ENCODE measurements around the gene CDC42BPB. TPM values are rescaled to one million over a fixed set of nuclear protein-coding genes. Genes with fewer than 3 reads are reported as not detected.

The CDC42BPB gene
- total RNA-seq, 1 experiment from 2014 or later, result 96.9 TPM

- TF ChIP-seq ESRRA (CRISPR knock-in tag; IDR thresholded peaks at IDR 0.05; ENCODE audit: borderline replicate concordance) (no peak), ZNF512 (CRISPR knock-in tag; IDR thresholded peaks at IDR 0.05; ENCODE audit: borderline replicate concordance) (no peak), NR3C1 (CRISPR knock-in tag; conservative IDR thresholded peaks at IDR 0.05; ENCODE audit: low read depth) (no peak), IRF2 (CRISPR knock-in tag; IDR thresholded peaks at IDR 0.05; ENCODE audit: borderline replicate concordance, low read depth) (no peak), TEAD1 (CRISPR knock-in tag; IDR thresholded peaks at IDR 0.05) (no peak), JAZF1 (CRISPR knock-in tag; IDR thresholded peaks at IDR 0.05) (no peak), ZNF219 (CRISPR knock-in tag; IDR thresholded peaks at IDR 0.05; ENCODE audit: borderline replicate concordance) (no peak), AFF4 (CRISPR knock-in tag; IDR thresholded peaks at IDR 0.05; ENCODE audit: borderline replicate concordance) (no peak), CBFB (CRISPR knock-in tag; IDR thresholded peaks at IDR 0.05; ENCODE audit: low read depth) (no peak), JUN (CRISPR knock-in tag; IDR thresholded peaks at IDR 0.05) (no peak), GABPB1 (CRISPR knock-in tag; IDR thresholded peaks at IDR 0.05) (no peak), MYBL2 (CRISPR knock-in tag; IDR thresholded peaks at IDR 0.05) (no peak), ZNF425 (CRISPR knock-in tag; conservative IDR thresholded peaks at IDR 0.05) (no peak), USF2 (CRISPR knock-in tag; IDR thresholded peaks at IDR 0.05) (no peak), ZNF263 (CRISPR knock-in tag; IDR thresholded peaks at IDR 0.05; ENCODE audit: low read depth) (no peak)
- Mint-ChIP-seq H3K4me1 (no peaks in the 10 kb centered on the region), H3K27me3 (ENCODE audit: low read depth) (no peaks in the 10 kb centered on the region), H3K4me3 (no peak overlapping the region), H3K9me3 (no peaks in the 10 kb centered on the region), H3K36me3 (peaks cover 33% of the 10 kb centered on the region), H3K27ac (no peak overlapping the region)
- POLR2A ChIA-PET, result no interaction called here
- CTCF ChIA-PET, result interaction anchor here (0.6 to 1.9 kb wide), 4 partner anchors 7 to 82 kb away, joined by 3 to 5 read pairs (median 3); partner anchors contain the start of gene LBHD2
- no peak for ATAC-seq
- no peak for DNase-seq (ENCODE audit: low spot score)
These were observed 55.5 kb downstream of the CDC42BPB start for GRCh38 chr14:103001651-103002396.

- ATAC-seq, result no peak
- CTCF ChIA-PET, result interaction anchor here (1.2 to 1.9 kb wide), 2 partner anchors 14 to 74 kb away, joined by 3 to 5 read pairs; no protein-coding TSS in a partner anchor
- H3K4me3 Mint-ChIP-seq, result no peak overlapping the region
- H3K27me3 Mint-ChIP-seq (ENCODE audit: low read depth), result no peaks in the 10 kb centered on the region
- DNase-seq (ENCODE audit: low spot score), result no peak
- no peak overlapping the region for H3K27ac Mint-ChIP-seq
- POLR2A ChIA-PET, result no interaction called here
- no peaks in the 10 kb centered on the region for H3K4me1 Mint-ChIP-seq
- H3K36me3 Mint-ChIP-seq, result peaks cover 34% of the 10 kb centered on the region
- H3K9me3 Mint-ChIP-seq, result no peaks in the 10 kb centered on the region
- TF ChIP-seq GTF2I (CRISPR knock-in tag; conservative IDR thresholded peaks at IDR 0.05) (no peak), TEAD4 (CRISPR knock-in tag; IDR thresholded peaks at IDR 0.05) (no peak), FOXK1 (CRISPR knock-in tag; IDR thresholded peaks at IDR 0.05) (no peak), E2F4 (CRISPR knock-in tag; IDR thresholded peaks at IDR 0.05; ENCODE audit: borderline replicate concordance, low read depth) (no peak), E2F5 (CRISPR knock-in tag; IDR thresholded peaks at IDR 0.05) (no peak), ZNF263 (CRISPR knock-in tag; IDR thresholded peaks at IDR 0.05; ENCODE audit: low read depth) (no peak), FOXP4 (CRISPR knock-in tag; IDR thresholded peaks at IDR 0.05) (no peak), NFATC4 (CRISPR knock-in tag; IDR thresholded peaks at IDR 0.05) (no peak)
These were observed 56.1 kb downstream of the CDC42BPB start for GRCh38 chr14:103001226-103001625.

All from WTC11 (cell line).